Activated B cell treated with CpG ODN at 0.5 μM for 24 hours (primary cell): ENCODE measurements around the gene ADARB2. TPM values are rescaled to one million over a fixed set of nuclear protein-coding genes. Genes with fewer than 3 reads are reported as not detected.

Experiments
- ATAC-seq: fragments of 200-7000 bp; cut with Tn5 transposase; one replicate; pipeline ENCODE4 v1.10.0; 2021; ENCODE audit warnings: low read depth, mild to moderate bottlenecking, moderate library complexity
- CTCF ChIA-PET: fragments of 350-600 bp; sonication (Branson Sonifier 250); formaldehyde crosslinking; loops from one replicate; lab custom pipeline; 2021; ENCODE audit warnings: antibody characterized with exemption; lab: Charles Lee
- POLR2A ChIA-PET: fragments of 350-600 bp; sonication (Branson Sonifier 250); formaldehyde crosslinking; loops from one replicate; lab custom pipeline; 2021; ENCODE audit warnings: antibody characterized with exemption; lab: Charles Lee
- DNase-seq: peaks from one replicate; pipeline ENCODE4 v3.0.0; 2022
- H3K27ac Mint-ChIP-seq: one replicate; pipeline ENCODE4 v1.8.0; 2020; ENCODE audit warnings: mixed read lengths
- H3K27me3 Mint-ChIP-seq: one replicate; pipeline ENCODE4 v1.8.0; 2021; ENCODE audit warnings: mixed read lengths
- H3K36me3 Mint-ChIP-seq: one replicate; pipeline ENCODE4 v1.8.0; 2021; ENCODE audit warnings: low read depth, mixed read lengths
- H3K4me1 Mint-ChIP-seq: one replicate; pipeline ENCODE4 v1.8.0; 2021; ENCODE audit warnings: mixed read lengths
- H3K4me3 Mint-ChIP-seq: one replicate; pipeline ENCODE4 v1.8.0; 2020; ENCODE audit warnings: mild to moderate bottlenecking, mixed read lengths
- H3K9me3 Mint-ChIP-seq: one replicate; pipeline ENCODE4 v1.8.0; 2020; ENCODE audit warnings: mixed read lengths
- intact Hi-C: fragments of 100-400 bp; cut with micrococcal nuclease; formaldehyde crosslinking; loops from one replicate; pipeline ENCODE4 v1.15.1; 2024
- total RNA-seq: library from RNA; stranded (reverse); gene quantifications from 2 replicates; pipeline ENCODE4 v1.2.3, GENCODE V29; 2022
- TF ChIP-seq, protein P1 (sequence below): fragments of 200-600 bp; IDR thresholded peaks from one replicate; pipeline ENCODE4 v1.8.0; 2022; ENCODE audit warnings: antibody characterized with exemption, mild to moderate bottlenecking

Gene ADARB2
- total RNA-seq, 1 donor from 2014 or later: 0.11 TPM

DNA sequence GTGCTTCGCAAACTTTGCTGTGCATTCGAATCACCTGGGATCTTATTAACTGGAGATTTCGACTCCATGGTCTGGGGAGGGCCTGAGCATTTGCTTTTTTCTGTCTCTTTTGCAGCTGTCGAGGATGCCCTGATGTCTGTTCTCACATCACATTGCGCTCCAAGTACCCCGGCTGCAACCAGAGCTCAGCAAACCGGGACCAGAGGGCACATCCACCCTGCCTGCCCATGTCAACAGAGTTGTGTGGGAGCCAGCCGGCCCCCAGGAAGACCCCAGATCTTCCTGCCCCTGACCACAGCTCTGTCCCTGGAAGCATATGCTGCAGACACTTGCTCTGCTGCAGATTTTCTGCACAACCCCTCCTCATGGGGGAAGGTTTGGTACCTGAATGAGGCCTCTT is 180.8 kb downstream of the ADARB2 start:
- peaks cover 12% of the 10 kb centered on the region for H3K4me1 Mint-ChIP-seq
- ChIA-PET CTCF (no interaction called here), POLR2A (no interaction called here)
- ATAC-seq: no peak
- no peaks in the 10 kb centered on the region for H3K36me3 Mint-ChIP-seq
- peaks cover 25% of the 10 kb centered on the region for H3K27me3 Mint-ChIP-seq
- TF ChIP-seq, protein P1, sequence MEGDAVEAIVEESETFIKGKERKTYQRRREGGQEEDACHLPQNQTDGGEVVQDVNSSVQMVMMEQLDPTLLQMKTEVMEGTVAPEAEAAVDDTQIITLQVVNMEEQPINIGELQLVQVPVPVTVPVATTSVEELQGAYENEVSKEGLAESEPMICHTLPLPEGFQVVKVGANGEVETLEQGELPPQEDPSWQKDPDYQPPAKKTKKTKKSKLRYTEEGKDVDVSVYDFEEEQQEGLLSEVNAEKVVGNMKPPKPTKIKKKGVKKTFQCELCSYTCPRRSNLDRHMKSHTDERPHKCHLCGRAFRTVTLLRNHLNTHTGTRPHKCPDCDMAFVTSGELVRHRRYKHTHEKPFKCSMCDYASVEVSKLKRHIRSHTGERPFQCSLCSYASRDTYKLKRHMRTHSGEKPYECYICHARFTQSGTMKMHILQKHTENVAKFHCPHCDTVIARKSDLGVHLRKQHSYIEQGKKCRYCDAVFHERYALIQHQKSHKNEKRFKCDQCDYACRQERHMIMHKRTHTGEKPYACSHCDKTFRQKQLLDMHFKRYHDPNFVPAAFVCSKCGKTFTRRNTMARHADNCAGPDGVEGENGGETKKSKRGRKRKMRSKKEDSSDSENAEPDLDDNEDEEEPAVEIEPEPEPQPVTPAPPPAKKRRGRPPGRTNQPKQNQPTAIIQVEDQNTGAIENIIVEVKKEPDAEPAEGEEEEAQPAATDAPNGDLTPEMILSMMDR: no peak
- no peak overlapping the region for H3K27ac Mint-ChIP-seq
- no peaks in the 10 kb centered on the region for H3K9me3 Mint-ChIP-seq
- no peak overlapping the region for H3K4me3 Mint-ChIP-seq
- intact Hi-C loops: no loop called here
- DNase-seq: no peak

DNA sequence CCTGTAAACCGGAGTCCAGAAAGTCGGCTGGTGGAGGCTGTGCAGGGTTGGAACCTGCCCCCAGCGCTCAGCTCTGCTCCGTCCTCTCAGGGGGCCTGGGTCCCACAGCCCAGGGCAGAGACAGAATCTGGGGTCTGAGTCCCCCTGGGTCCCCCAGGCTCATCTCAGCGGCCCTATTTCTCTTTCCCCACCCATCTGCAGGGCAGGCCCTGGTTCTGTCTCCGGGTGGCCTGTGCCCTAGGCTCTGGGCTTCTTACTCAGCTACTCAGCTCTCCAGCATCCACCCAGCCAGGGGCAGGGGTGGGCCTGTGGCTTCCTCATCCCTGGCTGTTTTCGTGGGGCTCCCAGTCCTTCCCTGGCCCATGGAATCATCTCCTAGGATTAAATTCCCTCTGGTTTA is 183.4 kb downstream of the ADARB2 start:
- no peaks in the 10 kb centered on the region for H3K4me1 Mint-ChIP-seq
- H3K36me3 Mint-ChIP-seq: no peaks in the 10 kb centered on the region
- ChIA-PET POLR2A (no interaction called here), CTCF (no interaction called here)
- intact Hi-C loops: no loop called here
- H3K27me3 Mint-ChIP-seq: peaks cover 16% of the 10 kb centered on the region
- no peaks in the 10 kb centered on the region for H3K9me3 Mint-ChIP-seq
- TF ChIP-seq, protein P1: no peak
- H3K27ac Mint-ChIP-seq: no peak overlapping the region
- ATAC-seq: no peak
- DNase-seq: no peak
- H3K4me3 Mint-ChIP-seq: no peak overlapping the region

DNA sequence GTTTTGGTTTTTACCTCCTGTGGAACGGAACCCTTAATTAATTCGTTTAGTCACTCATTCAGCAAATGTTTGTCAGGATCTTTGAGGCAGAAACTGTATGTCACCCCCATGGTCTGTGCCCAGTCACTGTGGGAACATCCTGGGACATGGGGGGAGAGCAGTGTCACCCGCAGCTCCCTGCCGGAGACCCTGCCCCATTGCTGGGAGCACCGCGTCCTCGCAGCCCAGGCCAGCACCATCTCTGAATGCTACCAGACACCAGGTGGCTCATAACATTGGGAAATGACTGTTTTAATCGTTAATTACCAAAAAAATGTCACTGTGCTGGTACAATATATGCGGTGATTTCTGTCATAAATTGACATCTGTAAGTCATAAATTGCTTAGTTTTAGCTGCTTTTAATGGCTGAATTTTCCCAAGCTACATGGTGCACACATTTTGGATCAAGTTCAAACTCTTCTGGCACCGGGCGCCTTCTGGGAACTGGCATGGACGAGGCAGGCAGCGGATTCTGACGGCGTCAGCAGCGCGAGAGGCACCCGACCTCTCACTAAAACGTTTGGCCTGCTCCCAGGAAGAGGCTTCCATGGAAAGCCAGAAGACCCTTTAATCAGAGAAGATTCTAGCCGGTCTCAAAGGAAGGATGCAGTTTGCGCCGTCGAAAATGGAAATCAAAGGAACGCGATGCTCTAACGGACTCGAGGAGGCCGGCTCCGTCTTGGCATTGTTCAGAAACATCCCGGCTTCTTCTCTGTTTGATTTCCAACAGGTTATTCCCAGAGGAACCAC is 184.2 kb downstream of the ADARB2 start:
- POLR2A ChIA-PET: no interaction called here
- peaks cover 8% of the 10 kb centered on the region for H3K4me1 Mint-ChIP-seq
- TF ChIP-seq, protein P1: no peak
- no peak for ATAC-seq
- no peak overlapping the region for H3K4me3 Mint-ChIP-seq
- peaks cover 12% of the 10 kb centered on the region for H3K27me3 Mint-ChIP-seq
- no peak for DNase-seq
- no peak overlapping the region for H3K27ac Mint-ChIP-seq
- peaks cover 5% of the 10 kb centered on the region for H3K9me3 Mint-ChIP-seq
- no peaks in the 10 kb centered on the region for H3K36me3 Mint-ChIP-seq
- CTCF ChIA-PET: no interaction called here
- intact Hi-C loops: no loop called here

DNA sequence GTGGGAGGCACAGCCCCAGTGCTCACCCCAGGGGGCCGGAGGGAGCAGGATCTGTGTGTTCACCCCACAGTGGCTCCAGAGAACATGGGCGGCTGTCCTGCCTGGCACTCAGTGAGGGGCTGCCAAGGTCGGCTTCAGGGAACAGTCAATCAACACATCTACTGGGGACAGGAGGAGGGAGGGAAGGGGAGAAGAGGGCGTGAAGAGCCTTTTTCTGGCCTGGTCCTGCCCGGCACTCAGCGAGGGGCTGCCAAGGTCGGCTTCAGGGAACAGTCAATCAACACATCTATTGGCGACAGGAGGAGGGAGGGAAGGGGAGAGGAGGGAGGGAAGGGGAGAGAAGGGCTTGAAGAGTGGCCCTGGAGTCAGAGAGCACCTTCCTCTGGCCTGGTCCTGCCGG is 184.9 kb downstream of the ADARB2 start:
- Mint-ChIP-seq H3K27ac (no peak overlapping the region), H3K4me3 (no peak overlapping the region), H3K9me3 (peaks cover 5% of the 10 kb centered on the region), H3K36me3 (no peaks in the 10 kb centered on the region), H3K4me1 (peaks cover 8% of the 10 kb centered on the region), H3K27me3 (peaks cover 6% of the 10 kb centered on the region)
- ATAC-seq: no peak
- no peak for DNase-seq
- intact Hi-C loops: no loop called here
- ChIA-PET CTCF (no interaction called here), POLR2A (no interaction called here)
- TF ChIP-seq, protein P1: no peak

DNA sequence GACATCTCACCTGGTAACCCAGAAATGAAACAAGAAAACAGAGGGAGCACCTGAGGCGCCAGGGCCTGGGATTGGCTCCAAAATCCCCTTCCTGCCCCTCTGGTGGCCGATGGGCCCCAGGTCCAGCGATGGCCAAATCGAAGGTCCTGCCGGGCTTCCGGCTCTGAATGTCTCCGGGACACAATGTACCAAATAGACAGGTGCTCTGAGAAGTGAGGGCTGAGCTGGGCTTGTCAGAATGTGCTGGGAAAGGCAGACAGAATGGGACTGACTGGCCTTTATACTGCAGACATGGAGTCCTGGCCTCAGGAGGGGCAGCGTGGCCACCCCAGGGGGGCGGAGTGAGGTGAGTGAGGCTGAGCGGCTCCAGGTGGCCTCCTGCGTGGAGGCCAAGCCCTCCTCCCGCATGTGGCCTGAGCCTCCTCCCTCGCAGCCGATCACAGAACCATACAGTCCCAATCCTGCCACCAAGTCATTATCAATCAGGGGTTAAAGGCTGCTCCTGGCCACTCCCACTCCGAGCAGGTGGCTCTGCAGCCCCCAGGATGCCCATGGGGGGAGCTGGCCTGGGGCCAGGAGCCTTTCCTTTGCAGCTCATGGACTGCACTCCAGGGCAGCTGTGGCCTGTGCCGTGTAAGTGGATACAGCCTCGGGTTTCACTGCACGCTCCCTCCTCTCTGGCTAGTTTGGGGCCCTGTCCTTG is 185.5 kb downstream of the ADARB2 start:
- Mint-ChIP-seq H3K4me1 (peaks cover 8% of the 10 kb centered on the region), H3K36me3 (no peaks in the 10 kb centered on the region), H3K27me3 (no peaks in the 10 kb centered on the region), H3K27ac (no peak overlapping the region), H3K9me3 (peaks cover 5% of the 10 kb centered on the region), H3K4me3 (no peak overlapping the region)
- DNase-seq (no peak), ATAC-seq (no peak)
- intact Hi-C loops: no loop called here
- TF ChIP-seq, protein P1: no peak
- CTCF ChIA-PET: no interaction called here
- POLR2A ChIA-PET: no interaction called here
